Measurements from ENCODE around the gene CBFA2T3. TPM values are rescaled to one million over a fixed set of nuclear protein-coding genes. Genes with fewer than 3 reads are reported as not detected.

The CBFA2T3 gene
- total RNA-seq, 4 donors from 2014 or later = 0.84 to 12.6 (median 1.4) TPM

DNA sequence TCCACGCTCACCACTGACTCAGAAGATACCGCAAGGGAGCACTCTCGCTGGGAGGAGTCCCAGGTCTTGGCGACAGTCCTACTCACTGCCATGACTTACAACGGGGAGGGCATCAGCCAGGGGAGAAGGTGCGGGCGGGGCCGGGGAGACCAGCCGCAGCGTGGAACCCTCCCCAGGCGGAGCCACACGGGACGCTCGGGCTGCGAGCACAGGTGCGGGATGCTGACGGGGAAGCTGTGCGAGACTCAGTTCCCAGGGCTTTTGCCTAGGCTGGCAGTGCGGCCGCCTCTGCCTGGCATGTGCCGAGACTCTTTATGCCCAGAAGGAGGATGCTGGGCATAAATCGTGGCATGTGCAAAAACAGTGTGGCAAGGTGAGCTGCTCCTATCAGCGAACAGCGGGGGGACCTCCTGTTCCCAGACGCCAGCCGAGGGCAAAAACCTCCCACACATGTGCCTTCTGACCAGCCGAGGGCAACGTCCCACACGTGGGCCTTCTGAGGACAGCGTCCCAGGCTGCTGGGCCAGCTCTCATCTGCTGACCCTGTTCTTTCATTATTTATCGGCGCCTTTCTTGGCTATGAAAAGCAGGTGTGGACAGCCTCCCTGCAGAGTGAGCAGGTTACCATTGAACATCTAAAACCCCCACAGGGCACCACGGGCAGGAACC lies 126.3 kb downstream of the CBFA2T3 start:
- DNase-seq (ENCODE audit: low spot score) (no peak), ATAC-seq (ENCODE audit: low FRiP score) (no peak)
- TF ChIP-seq, protein P1, sequence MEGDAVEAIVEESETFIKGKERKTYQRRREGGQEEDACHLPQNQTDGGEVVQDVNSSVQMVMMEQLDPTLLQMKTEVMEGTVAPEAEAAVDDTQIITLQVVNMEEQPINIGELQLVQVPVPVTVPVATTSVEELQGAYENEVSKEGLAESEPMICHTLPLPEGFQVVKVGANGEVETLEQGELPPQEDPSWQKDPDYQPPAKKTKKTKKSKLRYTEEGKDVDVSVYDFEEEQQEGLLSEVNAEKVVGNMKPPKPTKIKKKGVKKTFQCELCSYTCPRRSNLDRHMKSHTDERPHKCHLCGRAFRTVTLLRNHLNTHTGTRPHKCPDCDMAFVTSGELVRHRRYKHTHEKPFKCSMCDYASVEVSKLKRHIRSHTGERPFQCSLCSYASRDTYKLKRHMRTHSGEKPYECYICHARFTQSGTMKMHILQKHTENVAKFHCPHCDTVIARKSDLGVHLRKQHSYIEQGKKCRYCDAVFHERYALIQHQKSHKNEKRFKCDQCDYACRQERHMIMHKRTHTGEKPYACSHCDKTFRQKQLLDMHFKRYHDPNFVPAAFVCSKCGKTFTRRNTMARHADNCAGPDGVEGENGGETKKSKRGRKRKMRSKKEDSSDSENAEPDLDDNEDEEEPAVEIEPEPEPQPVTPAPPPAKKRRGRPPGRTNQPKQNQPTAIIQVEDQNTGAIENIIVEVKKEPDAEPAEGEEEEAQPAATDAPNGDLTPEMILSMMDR (IDR thresholded peaks at IDR 0.05) = no peak

- ATAC-seq (ENCODE audit: low FRiP score) (no peak), DNase-seq (ENCODE audit: low spot score) (no peak)
- TF ChIP-seq, protein P1 (IDR thresholded peaks at IDR 0.05) = no peak
Measured at GRCh38 chr16:88848557-88848956, 128.4 kb downstream of the CBFA2T3 start.

GRCh38 chr16:88847654-88848053 lies 129.4 kb downstream of the CBFA2T3 start:
- TF ChIP-seq, protein P1 (IDR thresholded peaks at IDR 0.05) = no peak
- ATAC-seq (ENCODE audit: low FRiP score) = no peak
- no peak for DNase-seq (ENCODE audit: low spot score)

DNA sequence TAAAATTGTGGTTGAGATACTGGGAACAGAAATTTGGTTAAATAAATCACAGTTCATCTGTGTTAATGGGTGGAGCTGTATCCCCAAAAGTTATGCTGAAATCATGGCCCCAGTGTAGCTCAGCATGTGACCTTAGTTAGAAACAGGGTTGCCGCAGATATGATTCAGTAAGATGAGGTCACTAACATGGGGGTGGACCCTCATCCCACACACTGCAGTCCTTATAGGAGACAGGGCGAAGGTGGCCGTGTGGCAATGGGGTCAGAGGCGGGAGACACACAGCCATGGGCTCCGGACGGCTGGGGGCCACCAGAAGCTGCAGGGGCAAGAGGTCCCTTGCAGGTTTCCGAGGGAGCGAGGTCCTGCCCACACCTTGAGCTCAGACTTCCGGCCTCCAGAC lies 130.9 kb downstream of the CBFA2T3 start:
- ATAC-seq (ENCODE audit: low FRiP score) = peak; percentile 12
- DNase-seq (ENCODE audit: low spot score) = no peak
- TF ChIP-seq, protein P1 (IDR thresholded peaks at IDR 0.05) = no peak

GRCh38 chr16:88844419-88845036 lies 132.5 kb downstream of the CBFA2T3 start:
- no peak for ATAC-seq (ENCODE audit: low FRiP score)
- DNase-seq (ENCODE audit: low spot score) = no peak
- TF ChIP-seq, protein P1 (IDR thresholded peaks at IDR 0.05) = no peak

GRCh38 chr16:88843256-88843655 lies 133.8 kb downstream of the CBFA2T3 start:
- no peak for ATAC-seq (ENCODE audit: low FRiP score)
- DNase-seq (ENCODE audit: low spot score) = no peak
- TF ChIP-seq, protein P1 (IDR thresholded peaks at IDR 0.05) = no peak

GRCh38 chr16:88842806-88843205 lies 134.2 kb downstream of the CBFA2T3 start:
- TF ChIP-seq, protein P1 (IDR thresholded peaks at IDR 0.05) = no peak
- no peak for ATAC-seq (ENCODE audit: low FRiP score)
- DNase-seq (ENCODE audit: low spot score) = no peak

Data from omental fat pad (tissue), 4 donors.